ENCODE data around the gene DDX52. TPM values are rescaled to one million over a fixed set of nuclear protein-coding genes. Genes with fewer than 3 reads are reported as not detected.

Gene DDX52
- total and polyA plus RNA-seq, 2 of the 13 experiments (the other 11 are each of a cell fraction or from before 2014, with no cell fraction given), result 8.9 to 36.1 TPM

- TF ChIP-seq ATF5 (CRISPR knock-in tag; IDR thresholded peaks at IDR 0.05; ENCODE audit: low read depth) (no peak), MTF2 (CRISPR knock-in tag; IDR thresholded peaks at IDR 0.05; ENCODE audit: borderline replicate concordance) (no peak), SOX13 (IDR thresholded peaks at IDR 0.05) (no peak), SOX13 (CRISPR knock-in tag; conservative IDR thresholded peaks at IDR 0.05 in 1 of 2, IDR thresholded peaks at IDR 0.05 in 1 of 2) (no peak), ZNF335 (CRISPR knock-in tag; IDR thresholded peaks at IDR 0.05) (no peak), KDM5A (IDR thresholded peaks at IDR 0.05; ENCODE audit: borderline replicate concordance, low read length) (no peak), GATAD2A (CRISPR knock-in tag; IDR thresholded peaks at IDR 0.05) (peak; percentile 51; the same call in 1 of the 2 replicates), MXD3 (CRISPR knock-in tag; IDR thresholded peaks at IDR 0.05) (no peak), LCORL (IDR thresholded peaks at IDR 0.05) (no peak), LCORL (CRISPR knock-in tag; IDR thresholded peaks at IDR 0.05) (0 out of 2 replicates have a peak, but pooled peaks have one; percentile 45), SMAD1 (CRISPR knock-in tag; IDR thresholded peaks at IDR 0.05; ENCODE audit: borderline replicate concordance, low read depth) (no peak), ATM (IDR thresholded peaks at IDR 0.05; ENCODE audit: borderline replicate concordance) (no peak), ZFP36 (IDR thresholded peaks at IDR 0.05; ENCODE audit: borderline replicate concordance, low read depth, low read length, partially characterized antibody) (no peak), ZNF121 (CRISPR knock-in tag; IDR thresholded peaks at IDR 0.05) (no peak), ARNTL (CRISPR knock-in tag; IDR thresholded peaks at IDR 0.05) (no peak), PAX8 (CRISPR knock-in tag; IDR thresholded peaks at IDR 0.05; ENCODE audit: borderline replicate concordance) (no peak), AHR (CRISPR knock-in tag; IDR thresholded peaks at IDR 0.05) (no peak), TERF1 (CRISPR knock-in tag; IDR thresholded peaks at IDR 0.05) (no peak), MAFF (IDR thresholded peaks at IDR 0.05; ENCODE audit: low read depth, low read length) (no peak), ZNF790 (CRISPR knock-in tag; IDR thresholded peaks at IDR 0.05; ENCODE audit: borderline replicate concordance) (no peak), MEIS2 (CRISPR knock-in tag; IDR thresholded peaks at IDR 0.05) (no peak)
Measured at GRCh38 chr17:37671824-37672547, 28.7 kb upstream of the DDX52 start (continued).

Measured in HepG2 (cell line).